ES-I3 (cell line): ENCODE data around the gene ATP2C2.
"Not testable (repeated sequence)": the region's sequence is repeated elsewhere in the genome, so short reads cannot be mapped to it uniquely, and the experiment has no call there.

Experiments used
- H3K36me3 ChIP-seq: 2 replicates; pipeline ENCODE4 v1.6.1; 2013; ENCODE audit warnings: mild to moderate bottlenecking, low read length, control low read depth, moderate library complexity; ENCODE audit not compliant: insufficient read depth
- H3K4me1 ChIP-seq: 2 replicates; pipeline ENCODE4 v1.6.1; 2013; ENCODE audit warnings: mild to moderate bottlenecking, control low read depth, low read length; ENCODE audit not compliant: insufficient read depth
- H3K9ac ChIP-seq: 2 replicates; pipeline ENCODE4 v1.6.1; 2013; ENCODE audit warnings: low read depth, mild to moderate bottlenecking, low read length, moderate library complexity
- H3K9me3 ChIP-seq: 2 replicates; pipeline ENCODE4 v1.6.1; 2013; ENCODE audit warnings: mild to moderate bottlenecking, low read length, moderate library complexity; ENCODE audit not compliant: control insufficient read depth, insufficient read depth

ATP2C2 gene

DNA sequence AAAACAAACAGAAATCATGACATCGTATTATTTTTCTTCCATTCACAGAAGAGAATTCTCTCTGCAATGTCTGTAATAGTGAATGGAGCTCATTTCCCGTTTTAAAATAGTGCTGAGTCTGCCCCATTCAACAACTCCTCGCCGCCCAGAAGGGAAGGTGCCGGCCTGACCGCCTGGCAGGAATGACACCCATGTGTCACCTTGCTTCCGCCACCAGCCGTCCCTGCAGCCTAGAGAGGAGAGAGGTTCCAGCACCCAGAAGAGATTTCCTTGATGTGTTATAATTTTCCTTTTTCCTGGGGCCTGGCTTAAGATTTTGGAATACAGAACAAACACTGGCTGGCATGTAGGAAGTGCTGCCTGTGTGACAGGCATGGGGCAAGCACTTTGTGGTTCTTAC, 76.1 kb downstream of the ATP2C2 start:
- Histone ChIP-seq H3K36me3 (no peaks in the 10 kb centered on the region), H3K4me1 (peaks cover 3% of the 10 kb centered on the region; the same call in 1 of the 2 replicates), H3K9me3 (no peaks in the 10 kb centered on the region), H3K9ac (no peak overlapping the region)

DNA sequence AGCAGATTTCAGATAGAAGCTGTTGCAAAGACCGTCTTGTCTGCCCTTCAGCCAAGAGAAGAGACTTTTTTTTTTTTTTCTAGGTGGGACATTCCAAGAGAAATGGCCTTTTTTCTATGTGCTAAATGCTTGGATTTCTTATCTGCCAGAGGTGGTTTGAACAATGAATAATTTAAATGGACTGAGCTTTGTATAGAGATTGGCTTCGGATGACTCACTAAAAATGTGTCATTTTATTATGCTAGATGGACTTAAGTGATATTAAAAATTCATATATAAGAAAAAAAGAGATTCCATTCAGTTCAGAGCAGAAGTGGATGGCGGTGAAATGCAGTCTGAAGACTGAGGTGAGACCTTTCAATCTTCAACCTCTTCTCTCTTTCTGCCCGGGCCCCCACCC, 77.7 kb downstream of the ATP2C2 start:
- Histone ChIP-seq H3K9ac (no peak overlapping the region), H3K9me3 (no peaks in the 10 kb centered on the region), H3K36me3 (no peaks in the 10 kb centered on the region), H3K4me1 (peaks cover 3% of the 10 kb centered on the region; the same call in 1 of the 2 replicates)

DNA sequence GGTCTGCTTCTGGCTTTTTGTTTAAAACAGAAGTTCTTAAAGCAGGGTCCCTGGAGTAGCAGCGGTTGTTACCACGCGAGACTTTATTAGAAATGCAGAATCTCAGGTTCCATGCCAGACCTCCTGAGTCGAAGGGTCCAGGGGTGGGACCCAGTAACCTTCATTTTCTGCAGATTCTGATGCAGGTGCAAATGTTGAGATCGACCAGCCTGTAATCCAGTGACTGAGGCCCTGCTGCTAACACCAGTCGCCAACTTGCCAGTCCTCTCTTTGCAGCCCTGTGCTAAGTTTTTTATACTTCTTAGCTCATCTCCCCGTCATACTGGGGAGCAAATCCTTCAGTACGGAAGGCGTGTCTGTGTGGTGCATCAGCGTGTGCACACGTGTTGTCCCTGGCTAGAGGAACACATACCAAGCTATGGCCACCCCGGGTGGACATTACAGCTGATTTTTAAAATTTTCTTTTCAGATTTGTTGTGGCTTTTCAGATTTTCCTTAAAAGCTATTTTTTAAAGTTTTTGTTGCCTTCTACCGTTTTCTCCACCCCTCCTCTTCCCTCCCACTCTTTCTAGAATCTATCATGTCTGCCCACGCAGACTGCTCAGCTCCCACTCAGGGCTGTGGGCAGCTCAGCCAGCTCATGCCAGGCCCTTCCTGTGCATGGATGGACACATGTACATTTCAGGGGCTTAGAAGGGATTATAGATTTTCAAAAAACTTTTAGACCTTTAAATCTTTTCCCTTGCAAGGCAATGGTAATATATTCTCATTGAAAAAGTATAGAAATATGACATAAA, 78.5 kb downstream of the ATP2C2 start:
- no peak overlapping the region for H3K9ac ChIP-seq
- H3K36me3 ChIP-seq = no peaks in the 10 kb centered on the region

DNA sequence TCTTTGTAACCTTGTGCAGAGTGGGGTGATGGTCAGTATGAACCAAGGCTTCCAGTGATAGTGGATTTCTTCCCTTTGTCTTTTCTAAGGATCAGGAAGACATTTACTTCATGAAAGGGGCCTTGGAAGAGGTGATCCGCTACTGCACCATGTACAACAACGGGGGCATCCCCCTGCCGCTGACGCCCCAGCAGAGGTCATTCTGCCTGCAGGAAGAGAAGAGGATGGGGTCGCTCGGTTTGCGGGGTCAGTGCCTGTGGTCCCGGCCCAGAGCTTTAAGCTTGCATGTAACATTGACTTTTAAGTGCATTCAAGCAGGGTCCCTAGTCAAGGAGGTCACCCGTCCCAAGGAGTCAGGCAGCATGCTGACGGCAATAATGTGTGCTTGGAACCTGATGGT, 80.1 kb downstream of the ATP2C2 start:
- H3K36me3 ChIP-seq = no peaks in the 10 kb centered on the region
- H3K4me1 ChIP-seq = no peaks in the 10 kb centered on the region
- no peaks in the 10 kb centered on the region for H3K9me3 ChIP-seq
- H3K9ac ChIP-seq = no peak overlapping the region

More for the DNA sequence above, 78.5 kb downstream of the ATP2C2 start:
- Histone ChIP-seq H3K4me1 (peaks cover 3% of the 10 kb centered on the region; the same call in 1 of the 2 replicates), H3K9me3 (no peaks in the 10 kb centered on the region)

DNA sequence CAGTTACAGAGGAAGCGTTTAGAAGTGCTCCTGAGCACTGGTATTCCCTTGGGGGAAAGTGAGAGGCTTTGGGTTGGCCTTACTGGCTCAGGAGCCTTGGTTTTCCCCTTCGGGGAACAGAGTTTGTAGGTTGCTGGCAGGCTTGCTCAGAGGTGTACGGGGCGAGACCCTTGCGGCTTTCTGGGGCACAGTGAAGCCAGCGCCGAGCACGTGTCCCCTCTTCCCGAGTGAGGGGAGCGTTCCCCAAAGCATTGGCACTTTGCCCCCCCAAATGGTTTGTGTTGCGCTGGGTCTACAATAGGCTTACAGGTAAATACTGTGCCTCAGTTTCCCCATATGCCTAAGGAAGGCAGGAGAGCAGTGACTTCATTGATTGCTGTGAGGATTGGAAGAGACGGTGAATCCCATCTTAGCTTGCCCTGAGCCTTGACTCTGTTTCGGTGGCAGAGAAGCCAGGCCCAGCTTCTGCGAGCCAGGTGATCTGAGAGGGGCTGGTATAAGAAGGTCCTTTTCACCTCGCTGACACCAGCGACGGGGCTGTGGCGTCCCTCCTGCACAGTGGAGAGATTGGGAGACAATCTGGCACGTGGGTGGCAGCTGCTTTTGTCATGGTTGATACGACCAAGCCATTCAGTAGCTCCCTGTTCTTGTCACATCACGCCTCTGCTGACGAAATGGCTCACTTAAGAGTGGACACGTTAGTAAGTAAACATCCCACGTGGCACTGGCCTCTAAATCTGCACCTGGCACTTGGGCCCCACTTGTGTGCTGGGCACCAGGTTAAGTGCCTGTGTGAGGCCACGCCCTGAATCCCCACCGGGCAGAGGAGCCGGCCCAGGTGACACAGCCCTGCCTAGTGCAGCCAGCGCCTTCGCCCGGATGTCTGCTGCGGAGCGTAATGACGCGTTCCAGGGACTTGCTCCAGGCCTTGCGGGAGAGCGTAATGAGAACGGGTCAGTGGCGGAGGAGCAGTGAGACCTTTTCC, 81.1 kb downstream of the ATP2C2 start:
- no peaks in the 10 kb centered on the region for H3K4me1 ChIP-seq
- H3K36me3 ChIP-seq = no peaks in the 10 kb centered on the region
- H3K9me3 ChIP-seq = no peaks in the 10 kb centered on the region
- H3K9ac ChIP-seq = no peak overlapping the region

DNA sequence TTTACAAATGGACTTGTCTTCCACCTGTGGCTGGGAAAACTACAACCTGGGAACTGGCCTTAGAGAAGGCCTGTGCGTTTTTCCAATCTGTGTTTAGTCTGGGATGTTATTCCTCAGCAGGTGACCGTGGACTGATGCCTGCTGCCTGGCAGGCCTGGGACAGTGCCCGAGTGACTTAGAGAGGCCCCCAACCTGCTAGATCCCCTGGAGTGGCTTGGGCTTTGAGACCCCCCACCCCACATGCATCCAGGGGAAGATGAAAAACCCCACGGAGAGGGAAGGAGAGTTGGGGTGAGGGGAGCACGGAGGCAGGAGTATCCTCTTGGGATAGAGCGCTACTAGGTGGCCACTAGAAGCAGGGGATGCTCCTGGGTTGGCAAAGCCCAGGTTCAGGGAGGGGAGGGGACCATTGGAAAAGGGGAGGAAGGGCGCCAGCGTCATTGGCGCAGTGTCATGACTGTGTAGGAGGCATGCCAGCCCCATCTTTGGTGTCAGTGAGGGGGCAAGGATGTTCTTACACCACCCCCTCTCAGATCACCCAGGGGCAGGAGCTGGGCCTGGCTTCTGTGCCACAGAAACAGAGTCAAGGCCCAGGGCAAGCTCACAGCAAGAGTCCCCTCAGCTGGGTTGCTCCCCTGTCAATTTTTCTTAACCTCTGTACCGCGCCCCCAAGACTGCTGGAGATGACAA, 82.0 kb downstream of the ATP2C2 start:
- Histone ChIP-seq H3K4me1 (no peaks in the 10 kb centered on the region), H3K9ac (no peak overlapping the region), H3K36me3 (no peaks in the 10 kb centered on the region), H3K9me3 (no peaks in the 10 kb centered on the region)

DNA sequence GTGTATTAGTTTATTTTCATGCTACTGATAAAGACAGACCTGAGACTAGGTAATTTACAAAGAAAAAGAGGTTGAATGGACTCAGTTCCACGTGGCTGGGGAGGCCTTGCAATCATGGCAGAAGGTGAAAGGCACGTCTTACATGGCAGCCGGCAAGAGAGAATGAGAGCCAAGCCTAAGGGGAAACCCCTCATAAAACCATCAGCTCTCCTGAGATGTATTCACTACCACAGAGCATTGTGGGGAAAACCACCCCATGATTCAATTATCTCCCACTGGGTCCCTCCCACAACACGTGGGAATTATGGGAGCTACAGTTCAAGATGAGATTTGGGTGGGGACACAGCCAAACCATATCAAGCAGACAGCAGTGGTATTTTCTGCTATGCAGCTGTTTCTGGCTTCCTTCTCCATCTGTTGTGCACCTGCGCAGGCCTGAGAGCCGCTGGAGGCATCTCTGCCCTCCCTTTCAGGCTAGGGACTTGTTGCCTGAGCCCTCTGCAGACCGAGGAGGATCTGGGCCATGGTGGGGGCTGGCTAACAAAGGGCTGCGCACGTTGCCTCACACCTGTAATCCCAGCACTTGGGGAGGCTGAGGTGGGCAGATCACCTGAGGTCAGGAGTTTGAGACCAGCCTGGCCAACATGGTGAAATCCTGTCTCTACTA, 82.8 kb downstream of the ATP2C2 start:
- not testable (repeated sequence) for H3K9me3 ChIP-seq, H3K4me1 ChIP-seq, H3K36me3 ChIP-seq, H3K9ac ChIP-seq

DNA sequence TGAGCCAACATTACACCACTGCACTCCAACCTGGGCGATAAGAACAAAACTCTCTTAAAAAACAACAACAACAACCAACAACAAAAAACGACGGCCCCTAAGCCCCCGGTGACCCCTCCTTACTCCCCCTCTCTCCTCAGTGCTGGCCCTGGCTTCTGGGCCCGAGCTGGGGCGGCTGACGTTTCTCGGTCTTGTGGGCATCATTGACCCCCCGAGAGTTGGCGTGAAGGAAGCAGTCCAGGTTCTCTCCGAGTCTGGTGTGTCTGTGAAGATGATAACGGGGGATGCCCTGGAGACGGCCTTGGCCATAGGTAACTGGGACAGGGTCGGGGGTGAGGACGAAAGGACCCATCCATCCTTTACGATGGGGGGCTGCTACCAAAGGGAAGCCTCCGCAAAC, 83.4 kb downstream of the ATP2C2 start:
- Histone ChIP-seq H3K9me3 (no peaks in the 10 kb centered on the region), H3K36me3 (no peaks in the 10 kb centered on the region), H3K4me1 (no peaks in the 10 kb centered on the region), H3K9ac (no peak overlapping the region)

DNA sequence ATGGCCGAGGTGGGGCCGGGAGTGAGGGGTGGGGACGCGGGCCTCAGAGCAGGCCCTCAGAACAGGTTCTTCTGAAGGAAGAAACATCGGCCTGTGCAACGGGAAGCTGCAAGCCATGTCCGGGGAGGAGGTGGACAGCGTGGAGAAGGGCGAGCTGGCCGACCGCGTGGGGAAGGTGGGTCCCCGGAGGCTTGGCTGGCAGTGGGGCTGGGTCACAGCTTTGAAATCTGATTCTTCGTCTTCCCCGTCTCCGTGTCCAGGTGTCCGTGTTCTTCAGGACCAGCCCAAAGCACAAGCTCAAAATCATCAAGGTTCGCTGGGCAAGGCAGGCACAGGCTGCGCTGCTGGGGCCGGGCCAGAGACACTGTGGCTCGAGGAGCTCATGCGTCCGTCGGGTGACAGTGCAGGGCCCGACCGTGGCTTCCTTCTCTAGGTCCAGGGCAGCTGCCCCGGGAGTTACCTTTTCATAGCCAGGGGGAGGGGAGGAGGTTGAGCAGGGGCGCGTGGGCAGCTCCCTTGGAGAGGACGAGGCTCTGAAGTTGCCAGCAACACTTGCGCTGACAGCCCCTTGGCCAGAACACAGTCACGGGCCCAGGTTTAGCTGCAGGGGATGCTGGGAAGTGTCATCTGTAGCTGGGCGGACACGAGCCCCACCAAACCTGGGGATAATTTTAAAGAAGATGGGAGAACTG, 84.9 kb downstream of the ATP2C2 start:
- Histone ChIP-seq H3K36me3 (no peaks in the 10 kb centered on the region), H3K9ac (no peak overlapping the region), H3K4me1 (no peaks in the 10 kb centered on the region), H3K9me3 (no peaks in the 10 kb centered on the region)

DNA sequence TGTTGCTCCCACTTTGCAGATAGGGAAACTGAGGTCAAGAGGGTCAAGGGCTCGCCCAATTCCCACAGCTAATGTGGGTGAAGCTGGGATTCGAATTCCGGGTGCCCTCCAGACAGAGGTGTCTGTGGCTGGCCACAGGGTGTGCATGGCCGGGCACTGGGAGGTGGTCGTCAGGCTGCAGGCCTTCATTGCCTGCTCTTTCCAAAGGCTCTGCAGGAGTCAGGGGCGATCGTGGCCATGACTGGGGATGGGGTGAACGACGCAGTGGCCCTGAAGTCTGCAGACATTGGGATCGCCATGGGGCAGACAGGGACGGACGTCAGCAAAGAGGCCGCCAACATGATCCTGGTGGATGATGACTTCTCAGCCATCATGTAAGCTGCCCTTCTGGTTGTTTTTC, 86.3 kb downstream of the ATP2C2 start:
- no peaks in the 10 kb centered on the region for H3K4me1 ChIP-seq
- H3K9me3 ChIP-seq = no peaks in the 10 kb centered on the region
- no peak overlapping the region for H3K9ac ChIP-seq
- no peaks in the 10 kb centered on the region for H3K36me3 ChIP-seq

DNA sequence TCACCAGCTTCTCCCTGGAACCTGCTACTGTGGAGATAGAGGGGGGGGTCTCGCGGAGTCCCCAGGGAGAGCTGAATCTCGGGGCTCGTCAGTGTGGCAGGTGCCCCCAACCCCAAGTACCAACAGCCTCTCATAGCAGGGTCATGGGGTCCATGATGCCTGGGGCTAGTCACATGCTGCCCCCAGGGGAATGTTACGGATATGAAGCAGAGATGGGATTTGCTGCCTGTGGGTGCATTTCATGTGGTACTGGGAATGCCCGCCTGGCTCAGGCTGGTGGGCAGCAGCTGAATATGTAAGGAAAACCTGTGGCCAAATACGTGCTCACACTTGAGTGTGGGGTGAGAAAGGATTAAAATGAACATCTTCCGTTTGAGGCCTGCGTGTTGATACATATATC, 86.7 kb downstream of the ATP2C2 start:
- Histone ChIP-seq H3K36me3 (no peaks in the 10 kb centered on the region), H3K9me3 (no peaks in the 10 kb centered on the region), H3K4me1 (no peaks in the 10 kb centered on the region), H3K9ac (no peak overlapping the region)

DNA sequence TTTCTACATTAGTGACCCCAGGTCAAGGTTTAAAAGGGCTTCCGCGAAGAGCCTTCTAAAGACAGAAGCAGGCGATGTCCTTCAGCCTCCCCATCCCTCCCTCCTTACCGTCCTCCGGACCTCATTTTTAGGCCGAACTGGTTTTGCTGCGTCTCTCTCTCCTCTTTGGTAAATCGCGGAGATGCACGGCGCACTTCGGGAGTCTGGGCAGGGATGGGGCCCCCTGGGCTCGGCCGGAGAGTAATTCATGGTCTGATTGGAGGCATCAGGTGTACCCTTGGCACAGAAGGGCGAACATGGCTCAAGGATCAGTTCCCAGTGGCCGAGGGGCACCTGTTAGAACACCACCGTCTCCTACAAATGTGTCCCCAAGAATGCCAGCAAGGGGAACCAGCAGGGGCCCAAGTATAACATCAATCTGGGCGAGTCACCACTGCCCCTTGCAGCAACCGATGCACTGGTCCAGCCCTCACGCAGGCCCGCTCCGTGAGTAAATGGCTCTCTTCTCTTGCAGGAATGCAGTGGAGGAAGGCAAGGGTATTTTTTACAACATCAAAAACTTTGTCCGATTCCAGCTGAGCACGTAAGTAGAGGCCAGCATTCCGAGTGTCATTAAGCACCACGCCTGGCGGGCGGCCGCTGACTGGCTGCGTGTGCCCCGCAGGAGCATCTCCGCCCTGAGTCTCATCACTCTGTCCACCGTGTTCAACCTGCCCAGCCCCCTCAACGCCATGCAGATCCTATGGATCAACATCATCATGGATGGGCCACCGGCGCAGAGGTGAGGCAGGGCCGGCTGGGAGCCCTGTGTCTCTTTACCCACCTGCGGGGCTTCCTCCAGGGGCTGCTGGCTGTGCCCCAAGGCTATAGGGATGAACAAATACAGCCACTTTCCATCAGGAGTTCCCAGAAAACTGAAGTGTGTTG, 90.5 kb downstream of the ATP2C2 start:
- H3K9ac ChIP-seq = no peak overlapping the region
- H3K4me1 ChIP-seq = no peaks in the 10 kb centered on the region
- no peaks in the 10 kb centered on the region for H3K36me3 ChIP-seq
- H3K9me3 ChIP-seq = no peaks in the 10 kb centered on the region

DNA sequence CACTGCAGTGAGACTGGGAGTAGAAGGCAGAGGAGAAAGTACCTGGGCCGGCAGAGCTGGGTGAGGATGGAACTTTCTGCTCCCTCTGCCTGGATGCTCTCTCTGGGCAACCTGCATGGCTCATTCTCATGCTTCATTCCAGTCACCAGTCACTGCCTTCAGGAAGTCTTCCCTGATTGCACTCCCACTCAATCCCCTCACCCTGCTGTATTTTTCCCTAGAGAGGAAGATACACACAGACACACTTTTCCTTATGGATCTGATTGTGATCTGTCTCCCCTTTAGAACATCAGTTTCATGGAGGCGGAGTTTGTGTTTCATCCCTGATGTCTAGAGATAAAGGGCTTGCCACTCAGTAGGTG, 91.2 kb downstream of the ATP2C2 start:
- Histone ChIP-seq H3K9me3 (no peaks in the 10 kb centered on the region), H3K4me1 (no peaks in the 10 kb centered on the region), H3K36me3 (no peaks in the 10 kb centered on the region), H3K9ac (no peak overlapping the region)
